Stomach (tissue), 4 donors: Measurements from ENCODE around the gene FNDC3B.

ENCODE experiments used
- EP300 ChIP-seq: sonication (generic); formaldehyde crosslinking; IDR thresholded peaks from one replicate; pipeline ENCODE4 v1.6.1; 2017; ENCODE audit warnings: antibody characterized with exemption
- POLR2AphosphoS5 ChIP-seq, 3 donors: sonication (generic); formaldehyde crosslinking; IDR thresholded peaks; one replicate each; pipeline ENCODE4 v1.6.1; 2016; ENCODE audit warnings: antibody characterized with exemption in 3 of 3
- TF ChIP-seq, protein P1 (sequence below), 7 experiments: fragments of 450-650 bp in 4 of 7; fragments of 200-600 bp in 3 of 7; sonication (generic) in 3 of 7; IDR thresholded peaks; one replicate each; pipeline ENCODE4 v1.5.1; 2016 to 2019; ENCODE audit warnings: antibody characterized with exemption in 7 of 7, control low read depth in 2 of 7, mild to moderate bottlenecking in 1 of 7

- TF ChIP-seq, protein P1, sequence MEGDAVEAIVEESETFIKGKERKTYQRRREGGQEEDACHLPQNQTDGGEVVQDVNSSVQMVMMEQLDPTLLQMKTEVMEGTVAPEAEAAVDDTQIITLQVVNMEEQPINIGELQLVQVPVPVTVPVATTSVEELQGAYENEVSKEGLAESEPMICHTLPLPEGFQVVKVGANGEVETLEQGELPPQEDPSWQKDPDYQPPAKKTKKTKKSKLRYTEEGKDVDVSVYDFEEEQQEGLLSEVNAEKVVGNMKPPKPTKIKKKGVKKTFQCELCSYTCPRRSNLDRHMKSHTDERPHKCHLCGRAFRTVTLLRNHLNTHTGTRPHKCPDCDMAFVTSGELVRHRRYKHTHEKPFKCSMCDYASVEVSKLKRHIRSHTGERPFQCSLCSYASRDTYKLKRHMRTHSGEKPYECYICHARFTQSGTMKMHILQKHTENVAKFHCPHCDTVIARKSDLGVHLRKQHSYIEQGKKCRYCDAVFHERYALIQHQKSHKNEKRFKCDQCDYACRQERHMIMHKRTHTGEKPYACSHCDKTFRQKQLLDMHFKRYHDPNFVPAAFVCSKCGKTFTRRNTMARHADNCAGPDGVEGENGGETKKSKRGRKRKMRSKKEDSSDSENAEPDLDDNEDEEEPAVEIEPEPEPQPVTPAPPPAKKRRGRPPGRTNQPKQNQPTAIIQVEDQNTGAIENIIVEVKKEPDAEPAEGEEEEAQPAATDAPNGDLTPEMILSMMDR (IDR thresholded peaks at IDR 0.05) = no peak
- TF ChIP-seq EP300 (no peak), POLR2AphosphoS5 (IDR thresholded peaks at IDR 0.05) (peak in 2 of 3 donors; percentile 62 to 75)
Measured at GRCh38 chr3:172155897-172156585, 116.7 kb downstream of the FNDC3B start.
